ENCODE data around the gene DEDD2. TPM values are rescaled to one million over a fixed set of nuclear protein-coding genes. Genes with fewer than 3 reads are reported as not detected.

Gene DEDD2
- total and polyA plus RNA-seq, 2 donors (not counting 3 experiments of a cell fraction or from before 2014, with no cell fraction given): 19.5 to 34.8 TPM

- no peak for TF ChIP-seq CTCF (IDR thresholded peaks at IDR 0.05; ENCODE audit: extremely low read depth in 1 of 2, insufficient read depth in 1 of 2, low read depth in 1 of 2, low read length in 2 of 2)
- TF ChIP-seq POLR2AphosphoS5 (IDR thresholded peaks at IDR 0.05; ENCODE audit: insufficient read depth, low read depth, low read length): no peak
- no peak for TF ChIP-seq MYC (IDR thresholded peaks at IDR 0.05; ENCODE audit: low read depth, low read length)
- no peak for TF ChIP-seq JUN (IDR thresholded peaks at IDR 0.05; ENCODE audit: borderline replicate concordance, insufficient read depth, insufficient read length, low read depth)
- no peak for TF ChIP-seq EZH2 (IDR thresholded peaks at IDR 0.05; ENCODE audit: borderline replicate concordance, low read depth, low read length, severe bottlenecking)
- TF ChIP-seq POLR2A (IDR thresholded peaks at IDR 0.05; ENCODE audit: low read depth, low read length): no peak
- no peak for TF ChIP-seq MAX (IDR thresholded peaks at IDR 0.05; ENCODE audit: insufficient read depth, insufficient read length)
- TF ChIP-seq FOS (IDR thresholded peaks at IDR 0.05; ENCODE audit: borderline replicate concordance, insufficient read depth, low read length): no peak
- TF ChIP-seq GATA2 (IDR thresholded peaks at IDR 0.05; ENCODE audit: insufficient read depth, insufficient read length, low read depth, low read length): no peak
- H3K9me3 ChIP-seq (replicated peaks; ENCODE audit: control insufficient read depth, insufficient read depth, low read length): no peaks in the 10 kb centered on the region
- H2AFZ ChIP-seq (ENCODE audit: low read depth, low read length): no peak overlapping the region
- no peak for FAIRE-seq
- intact Hi-C loops (cut with micrococcal nuclease) (no loop called here), dilution Hi-C loops (cut with MboI; ENCODE audit: extremely low pct_ligation_motif_present, low sequenced_read_pairs) (no loop called here)
- no peak overlapping the region for H3K4me3 ChIP-seq (replicated peaks in 1 of 3; ENCODE audit: insufficient read depth in 1 of 3, low read depth in 1 of 3, low read length in 3 of 3)
- H3K9ac ChIP-seq (replicated peaks; ENCODE audit: extremely low read depth, insufficient read depth, low read length): no peak overlapping the region
- H3K4me2 ChIP-seq (ENCODE audit: insufficient read depth, low read length): no peak overlapping the region
- peaks cover 27 to 53% of the 10 kb centered on the region in 2 experiments for H3K36me3 ChIP-seq (ENCODE audit: control insufficient read depth in 2 of 2, extremely low read depth in 1 of 2, insufficient read depth in 2 of 2, low read length in 2 of 2)
- BruUV-seq (replicated peaks): no TSS peak
- H4K20me1 ChIP-seq (replicated peaks; ENCODE audit: control insufficient read depth, extremely low read depth, insufficient read depth, low read length): no peaks in the 10 kb centered on the region
- POLR2A ChIA-PET: no interaction called here
- H3K79me2 ChIP-seq (ENCODE audit: control insufficient read depth, insufficient read depth, low read length): peaks cover 27% of the 10 kb centered on the region
- H3K27me3 ChIP-seq (ENCODE audit: control insufficient read depth in 2 of 2, insufficient read depth in 2 of 2, low read length in 2 of 2): no peaks in the 10 kb centered on the region
- no peak overlapping the region for H3K27ac ChIP-seq (ENCODE audit: insufficient read depth, low read depth, low read length)
- no peaks in the 10 kb centered on the region for H3K4me1 ChIP-seq (ENCODE audit: control insufficient read depth, extremely low read depth, insufficient read depth, low read length)
- no peak for DNase-seq (ENCODE audit: low read depth, low spot score)
- CTCF ChIA-PET: no interaction called here
- H3K9me1 ChIP-seq (replicated peaks; ENCODE audit: control insufficient read depth, extremely low read depth, insufficient read depth, low read length): no peaks in the 10 kb centered on the region
Measured at GRCh38 chr19:42228641-42229040, 11.2 kb upstream of the DEDD2 start.

Measured in endothelial cell of umbilical vein (primary cell).